Gastrocnemius medialis (tissue), 4 donors: ENCODE measurements around the gene CPSF4L. TPM values are rescaled to one million over a fixed set of nuclear protein-coding genes. Genes with fewer than 3 reads are reported as not detected.

Experiments used
- ATAC-seq, 2 donors: fragments of 150-250 bp; one replicate each; pipeline ENCODE4 v1.9.1; 2016
- DNase-seq, 2 donors: peaks; one replicate each; pipeline ENCODE4 v3.0.0-alpha.2; 2019
- H3K27ac ChIP-seq, 4 donors: fragments of 200-600 bp; sonication (generic); 1 replicate in 1 of 4; 2 replicates in 3 of 4; pipeline ENCODE4 v1.5.1; 2016 to 2018; ENCODE audit warnings: mild to moderate bottlenecking in 2 of 4, moderate library complexity in 1 of 4
- H3K27me3 ChIP-seq, 3 donors: fragments of 200-600 bp; sonication (generic) in 2 of 3; 1 replicate in 1 of 3; 2 replicates in 2 of 3; pipeline versions ENCODE4 v1.5.1 to v1.6.0; 2016 to 2019; ENCODE audit warnings: mild to moderate bottlenecking in 1 of 3, moderate library complexity in 1 of 3
- H3K36me3 ChIP-seq, 2 donors: fragments of 200-600 bp; sonication (generic) in 1 of 2; one replicate each; pipeline ENCODE4 v1.5.1; 2017 to 2018
- H3K4me1 ChIP-seq, 2 donors: fragments of 200-600 bp; sonication (generic) in 1 of 2; one replicate each; pipeline ENCODE4 v1.5.1; 2016 to 2017; ENCODE audit warnings: mild to moderate bottlenecking in 2 of 2
- H3K4me3 ChIP-seq, 4 donors: fragments of 200-600 bp; sonication (generic) in 3 of 4; 1 replicate in 1 of 4; 2 replicates in 3 of 4; pipeline ENCODE4 v1.5.1; 2016 to 2019; ENCODE audit warnings: mild to moderate bottlenecking in 2 of 4
- H3K9me3 ChIP-seq, 3 donors: fragments of 200-600 bp; sonication (generic) in 2 of 3; 1 replicate in 1 of 3; 2 replicates in 2 of 3; pipeline ENCODE4 v1.5.1; 2016 to 2019
- POLR2A ChIP-seq, 2 donors: fragments of 450-650 bp; IDR thresholded peaks; one replicate each; pipeline ENCODE4 v1.6.1; 2017; ENCODE audit warnings: antibody characterized with exemption in 2 of 2, mild to moderate bottlenecking in 2 of 2, moderate library complexity in 2 of 2
- in situ Hi-C, 4 donors: fragments of 200-750 bp; cut with MboI; loops; one replicate each; pipeline versions ENCODE4 v1.15.0 to v1.8.0; 2017; ENCODE audit warnings: low sequenced_read_pairs in 4 of 4
- intact Hi-C: fragments of 100-400 bp; cut with DNase I; formaldehyde crosslinking; loops from one replicate; pipeline ENCODE4 v1.15.1; 2023; ENCODE audit warnings: low total_unique reads
- total RNA-seq, 4 donors: library from RNA; depleted of rRNA; stranded (reverse); fragments of >200 nt; gene quantifications; one replicate each; pipeline versions ENCODE4 v1.1.0 to v1.2.3, GENCODE V29; 2016
- TF ChIP-seq, protein P1 (sequence below), 5 experiments: fragments of 450-650 bp in 3 of 5; fragments of 200-600 bp in 2 of 5; sonication (generic) in 2 of 5; IDR thresholded peaks in 4 of 5; conservative IDR thresholded peaks in 1 of 5; 1 replicate in 4 of 5; 2 replicates in 1 of 5; pipeline ENCODE4 v1.5.1; 2016 to 2019; ENCODE audit warnings: antibody characterized with exemption in 5 of 5, mild to moderate bottlenecking in 3 of 5, moderate library complexity in 3 of 5

CPSF4L gene
- total RNA-seq, 4 donors from 2014 or later, result not detected

- ATAC-seq (no peak), DNase-seq (no peak)
- Histone ChIP-seq H3K9me3 (no peaks in the 10 kb centered on the region), H3K27ac (no peak overlapping the region), H3K4me3 (no peak overlapping the region), H3K36me3 (no peaks in the 10 kb centered on the region), H3K4me1 (peaks cover 19 to 20% of the 10 kb centered on the region in 2 donors), H3K27me3 (no peaks in the 10 kb centered on the region)
- TF ChIP-seq POLR2A (IDR thresholded peaks at IDR 0.05), result no peak
- TF ChIP-seq, protein P1, sequence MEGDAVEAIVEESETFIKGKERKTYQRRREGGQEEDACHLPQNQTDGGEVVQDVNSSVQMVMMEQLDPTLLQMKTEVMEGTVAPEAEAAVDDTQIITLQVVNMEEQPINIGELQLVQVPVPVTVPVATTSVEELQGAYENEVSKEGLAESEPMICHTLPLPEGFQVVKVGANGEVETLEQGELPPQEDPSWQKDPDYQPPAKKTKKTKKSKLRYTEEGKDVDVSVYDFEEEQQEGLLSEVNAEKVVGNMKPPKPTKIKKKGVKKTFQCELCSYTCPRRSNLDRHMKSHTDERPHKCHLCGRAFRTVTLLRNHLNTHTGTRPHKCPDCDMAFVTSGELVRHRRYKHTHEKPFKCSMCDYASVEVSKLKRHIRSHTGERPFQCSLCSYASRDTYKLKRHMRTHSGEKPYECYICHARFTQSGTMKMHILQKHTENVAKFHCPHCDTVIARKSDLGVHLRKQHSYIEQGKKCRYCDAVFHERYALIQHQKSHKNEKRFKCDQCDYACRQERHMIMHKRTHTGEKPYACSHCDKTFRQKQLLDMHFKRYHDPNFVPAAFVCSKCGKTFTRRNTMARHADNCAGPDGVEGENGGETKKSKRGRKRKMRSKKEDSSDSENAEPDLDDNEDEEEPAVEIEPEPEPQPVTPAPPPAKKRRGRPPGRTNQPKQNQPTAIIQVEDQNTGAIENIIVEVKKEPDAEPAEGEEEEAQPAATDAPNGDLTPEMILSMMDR (IDR thresholded peaks at IDR 0.05 in 4 of 5, conservative IDR thresholded peaks at IDR 0.05 in 1 of 5), result no peak
- intact Hi-C loops (no loop called here), in situ Hi-C loops (no loop called here)
Observed at GRCh38 chr17:73274490-73274889, 12.8 kb upstream of the CPSF4L start.

- intact Hi-C loops, result no loop called here
- DNase-seq (no peak), ATAC-seq (no peak)
- no peaks in the 10 kb centered on the region for H3K27me3 ChIP-seq
- TF ChIP-seq POLR2A (IDR thresholded peaks at IDR 0.05), result no peak
- TF ChIP-seq, protein P1 (IDR thresholded peaks at IDR 0.05 in 4 of 5, conservative IDR thresholded peaks at IDR 0.05 in 1 of 5), result no peak
- no peak overlapping the region for H3K4me3 ChIP-seq
- no peak overlapping the region for H3K27ac ChIP-seq
- no peaks in the 10 kb centered on the region for H3K9me3 ChIP-seq
- in situ Hi-C loops, result no loop called here
- no peaks in the 10 kb centered on the region for H3K36me3 ChIP-seq
- H3K4me1 ChIP-seq, result peaks cover 4% of the 10 kb centered on the region in 2 donors
Observed at GRCh38 chr17:73272906-73273218, 11.2 kb upstream of the CPSF4L start.

DNA sequence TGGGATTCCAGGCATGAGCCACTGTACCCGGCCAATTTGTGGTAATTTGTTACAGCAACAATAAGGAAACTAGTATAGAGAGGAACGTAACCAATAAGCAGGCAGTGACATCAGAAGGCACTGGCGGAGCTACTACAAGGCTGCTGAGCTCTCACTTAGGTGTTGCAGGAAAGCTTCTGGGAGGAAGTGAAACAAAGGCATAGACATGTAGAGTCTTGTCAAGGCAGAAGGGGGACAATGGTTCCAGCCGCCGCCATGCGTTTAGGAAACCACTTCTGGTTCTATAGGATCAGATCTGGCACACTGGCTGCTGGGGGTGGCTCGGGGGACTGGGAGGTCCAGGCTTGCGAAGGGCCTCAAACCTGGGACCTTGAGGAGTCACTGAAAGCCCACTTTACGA, 9.4 kb upstream of the CPSF4L start:
- intact Hi-C loops (no loop called here), in situ Hi-C loops (no loop called here)
- Histone ChIP-seq H3K4me3 (no peak overlapping the region), H3K4me1 (no peaks in the 10 kb centered on the region), H3K36me3 (no peaks in the 10 kb centered on the region), H3K27ac (no peak overlapping the region), H3K9me3 (no peaks in the 10 kb centered on the region), H3K27me3 (no peaks in the 10 kb centered on the region)
- ATAC-seq (no peak), DNase-seq (no peak)
- TF ChIP-seq POLR2A (IDR thresholded peaks at IDR 0.05), result no peak
- TF ChIP-seq, protein P1 (IDR thresholded peaks at IDR 0.05 in 4 of 5, conservative IDR thresholded peaks at IDR 0.05 in 1 of 5), result no peak

DNA sequence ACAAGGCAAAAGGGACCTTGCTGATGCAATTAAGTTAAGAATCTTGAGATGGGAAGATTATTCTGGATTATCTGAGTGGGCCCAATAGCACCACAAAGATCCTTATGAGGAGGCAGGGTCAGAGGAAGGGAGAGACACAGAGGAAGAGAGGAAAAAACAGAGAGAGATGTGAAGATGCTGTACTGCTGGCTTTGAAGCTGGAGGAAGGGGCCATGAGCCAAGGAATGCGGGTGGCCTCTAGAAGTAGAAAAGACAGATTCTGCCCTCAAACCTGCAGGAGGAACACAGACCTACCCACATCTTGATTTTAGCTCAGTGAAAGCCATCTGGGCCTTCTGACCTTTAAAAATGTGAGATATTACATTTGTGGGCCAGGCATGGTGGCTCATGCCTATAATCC, 8.1 kb upstream of the CPSF4L start:
- in situ Hi-C loops, result no loop called here
- DNase-seq (no peak), ATAC-seq (no peak)
- Histone ChIP-seq H3K27me3 (no peaks in the 10 kb centered on the region), H3K4me3 (no peak overlapping the region), H3K9me3 (no peaks in the 10 kb centered on the region), H3K36me3 (no peaks in the 10 kb centered on the region), H3K4me1 (no peaks in the 10 kb centered on the region), H3K27ac (no peak overlapping the region)
- TF ChIP-seq, protein P1 (IDR thresholded peaks at IDR 0.05 in 4 of 5, conservative IDR thresholded peaks at IDR 0.05 in 1 of 5), result no peak
- TF ChIP-seq POLR2A (IDR thresholded peaks at IDR 0.05), result no peak
- intact Hi-C loops, result no loop called here

- Histone ChIP-seq H3K36me3 (no peaks in the 10 kb centered on the region), H3K9me3 (no peaks in the 10 kb centered on the region), H3K4me3 (no peak overlapping the region), H3K27me3 (no peaks in the 10 kb centered on the region), H3K27ac (no peak overlapping the region), H3K4me1 (no peaks in the 10 kb centered on the region)
- intact Hi-C loops, result no loop called here
- ATAC-seq (no peak), DNase-seq (no peak)
- in situ Hi-C loops, result no loop called here
- TF ChIP-seq POLR2A (IDR thresholded peaks at IDR 0.05), result no peak
- TF ChIP-seq, protein P1 (IDR thresholded peaks at IDR 0.05 in 4 of 5, conservative IDR thresholded peaks at IDR 0.05 in 1 of 5), result no peak
Observed at GRCh38 chr17:73269329-73269615, 7.6 kb upstream of the CPSF4L start.
